A549 treated with dexamethasone at 1 μM for 4 hours (cell line): Measurements from ENCODE around the gene MELTF. TPM values are rescaled to one million over a fixed set of nuclear protein-coding genes. Genes with fewer than 3 reads are reported as not detected.

ENCODE experiments used
- total RNA-seq: library from RNA; stranded (reverse); fragments of 200-300 nt; extraction: Qiagen RNA extraction; gene quantifications from 5 replicates; pipeline ENCODE4 v1.2.3, GENCODE V29; 2022

Gene MELTF
- 40.5 to 63.5 TPM (median 53.3 TPM) in 5 replicates for total RNA-seq

GRCh38 chr3:197029511-197030167 is at the start of gene MELTF:
TSS of gene MELTF (minus strand) at chr3:197029817. CDS start at chr3:197029702, 115 bp downstream.

GRCh38 chr3:196968233-196969133 is 61.1 kb downstream of the MELTF start, which contains the start of gene PIGZ:
TSS of gene PIGZ (minus strand) at chr3:196968833. CDS start at chr3:196952031, 16,802 bp downstream.

Other genes with a start within 250 kb of the MELTF start
- 5.4 to 8.9 TPM (median 7.0 TPM) in 5 replicates for gene SENP5, start 161.9 kb downstream of the MELTF start, total RNA-seq
- 44.8 to 47.4 TPM (median 45.7 TPM) in 5 replicates for gene NCBP2, start 87.3 kb downstream of the MELTF start, total RNA-seq
- 0.97 to 1.7 TPM (median 1.6 TPM) in 5 replicates for gene PIGZ, start 61.0 kb downstream of the MELTF start, total RNA-seq